Common myeloid progenitor, CD34-positive (primary cell): ENCODE measurements around the gene SATB1.
A peak's percentile ranks its signal among the peaks of the same experiment; 100 is the strongest.

Experiments
- CTCF ChIA-PET: fragments of 350-600 bp; sonication (Branson Sonifier 250); formaldehyde crosslinking; loops from one replicate; lab custom pipeline; 2021; ENCODE audit warnings: antibody characterized with exemption; lab: Charles Lee
- POLR2A ChIA-PET: fragments of 350-600 bp; sonication (Branson Sonifier 250); formaldehyde crosslinking; loops from one replicate; lab custom pipeline; 2021; ENCODE audit warnings: antibody characterized with exemption; lab: Charles Lee
- DNase-seq, 3 donors: peaks; one replicate each; pipeline versions ENCODE4 v3.0.0 to v3.0.0-alpha.2; 2013
- H3K27ac ChIP-seq, 2 experiments: 1 replicate in 1 of 2; 2 replicates in 1 of 2; pipeline ENCODE4 v1.7.0; 2013; ENCODE audit warnings: inconsistent platforms in 2 of 2, low read length in 2 of 2, mild to moderate bottlenecking in 2 of 2, low read depth in 1 of 2, moderate library complexity in 1 of 2; ENCODE audit not compliant: severe bottlenecking in 2 of 2, insufficient read depth in 1 of 2, poor library complexity in 1 of 2
- H3K27me3 ChIP-seq, 5 experiments: replicated peaks in 2 of 5; 1 replicate in 3 of 5; 2 replicates in 2 of 5; pipeline versions ENCODE4 v1.6.1 to v1.7.0; 2013; ENCODE audit warnings: low read length in 4 of 5, mild to moderate bottlenecking in 2 of 5, moderate library complexity in 2 of 5, inconsistent platforms in 1 of 5; ENCODE audit not compliant: insufficient read depth in 5 of 5, control insufficient read depth in 4 of 5
- H3K36me3 ChIP-seq, 4 experiments: 1 replicate in 2 of 4; 2 replicates in 2 of 4; pipeline versions ENCODE4 v1.6.1 to v1.7.0; 2013; ENCODE audit warnings: low read length in 3 of 4, control low read depth in 1 of 4, mild to moderate bottlenecking in 1 of 4; ENCODE audit not compliant: control insufficient read depth in 4 of 4, insufficient read depth in 4 of 4
- H3K4me1 ChIP-seq, 4 experiments: 1 replicate in 3 of 4; 2 replicates in 1 of 4; pipeline versions ENCODE4 v1.6.1 to v1.7.1; 2013; ENCODE audit warnings: low read length in 3 of 4, mild to moderate bottlenecking in 3 of 4, control low read depth in 1 of 4, inconsistent platforms in 1 of 4, moderate library complexity in 1 of 4; ENCODE audit not compliant: control insufficient read depth in 4 of 4, insufficient read depth in 4 of 4; ENCODE audit errors: control extremely low read depth in 1 of 4
- H3K4me3 ChIP-seq, 7 experiments: 1 replicate in 4 of 7; 2 replicates in 3 of 7; pipeline versions ENCODE4 v1.5.1 to v1.7.0; 2013; ENCODE audit warnings: mild to moderate bottlenecking in 7 of 7, low read length in 6 of 7, moderate library complexity in 6 of 7, inconsistent platforms in 2 of 7, low read depth in 2 of 7, control low read depth in 1 of 7; ENCODE audit not compliant: insufficient read depth in 4 of 7, control insufficient read depth in 1 of 7; ENCODE audit errors: extremely low read depth in 1 of 7
- H3K9me3 ChIP-seq, 5 experiments: 1 replicate in 4 of 5; 2 replicates in 1 of 5; pipeline versions ENCODE4 v1.6.1 to v1.7.1; 2013; ENCODE audit warnings: low read length in 4 of 5, mild to moderate bottlenecking in 2 of 5, inconsistent platforms in 1 of 5, low read depth in 1 of 5, moderate library complexity in 1 of 5; ENCODE audit not compliant: control insufficient read depth in 4 of 5, insufficient read depth in 2 of 5; ENCODE audit errors: control extremely low read depth in 1 of 5
- WGBS: methylation state at CpG from one replicate; pipeline ENCODE4 v1.1.5; 2013; ENCODE audit not compliant: insufficient coverage; 5-methylcytosine and 5-hydroxymethylcytosine counted together

Gene SATB1

DNA sequence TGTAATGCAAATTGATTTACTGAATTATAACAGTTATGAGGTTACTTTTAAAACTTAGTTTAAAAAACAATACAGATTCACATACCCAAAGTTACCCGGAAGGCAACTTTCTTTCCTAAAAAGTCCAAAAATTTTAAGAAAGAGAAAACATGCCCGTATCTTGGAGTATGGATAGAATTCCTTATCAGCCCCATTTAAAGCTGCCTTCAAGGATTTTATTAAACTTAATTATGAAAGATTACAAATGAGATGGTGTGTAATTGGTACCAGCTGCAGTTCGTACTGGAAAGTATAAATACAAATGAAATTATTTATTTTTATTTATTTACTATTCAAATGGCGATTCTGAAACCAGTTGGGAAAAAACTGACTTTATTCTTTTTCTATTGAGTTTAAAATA is 39.4 kb downstream of the SATB1 start:
- no peak for DNase-seq
- POLR2A ChIA-PET, result no interaction called here
- CTCF ChIA-PET, result interaction anchor here (0.9 to 2.1 kb wide), 6 partner anchors 8 to 479 kb away, joined by 3 to 6 read pairs (median 3); no protein-coding TSS in a partner anchor
- WGBS, result no CpG with 5 or more reads among the region's 4 CpGs
- peaks cover 0 to 24% (median 5%) of the 10 kb centered on the region in 4 experiments for H3K4me1 ChIP-seq
- H3K4me3 ChIP-seq, result no peak overlapping the region
- no peaks in the 10 kb centered on the region for H3K9me3 ChIP-seq
- peaks cover 6 to 31% (median 19%) of the 10 kb centered on the region in 4 experiments for H3K36me3 ChIP-seq
- no peak overlapping the region for H3K27ac ChIP-seq
- H3K27me3 ChIP-seq, result no peaks in the 10 kb centered on the region

DNA sequence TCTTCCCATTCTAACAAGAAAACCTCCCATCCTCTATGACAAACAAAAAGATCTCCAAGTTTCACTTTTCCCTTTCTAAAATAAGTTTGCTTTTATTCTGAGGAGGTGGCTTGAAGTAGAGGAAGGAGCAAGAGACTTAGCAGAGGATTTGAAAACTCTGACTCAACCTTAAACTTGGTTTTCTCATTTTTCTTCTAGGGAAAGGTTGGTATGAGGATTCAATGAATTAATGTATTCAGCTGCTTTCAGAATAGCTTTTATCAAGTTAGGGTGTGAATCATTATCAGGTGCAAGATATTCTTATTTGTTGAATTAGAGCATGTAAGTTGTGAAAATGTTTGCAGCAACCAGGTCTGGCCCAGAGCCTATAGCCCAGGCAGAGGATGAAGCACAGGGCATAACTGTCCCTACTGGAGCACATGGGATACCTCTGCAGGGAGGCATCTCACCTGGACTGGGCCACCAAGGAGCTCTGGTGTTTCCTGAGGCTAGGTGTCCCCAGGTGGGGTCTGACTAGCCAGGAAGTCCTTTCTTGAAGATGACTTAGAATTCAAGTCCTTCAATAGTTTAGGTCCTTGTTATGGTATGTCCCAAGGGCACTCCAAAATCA is 42.3 kb downstream of the SATB1 start:
- Histone ChIP-seq H3K27ac (no peak overlapping the region), H3K27me3 (no peaks in the 10 kb centered on the region), H3K9me3 (no peaks in the 10 kb centered on the region), H3K36me3 (peaks cover 12 to 42% (median 27%) of the 10 kb centered on the region in 4 experiments), H3K4me1 (peaks cover 0 to 6% (median 3%) of the 10 kb centered on the region in 4 experiments), H3K4me3 (no peak overlapping the region)
- ChIA-PET CTCF (interaction anchor here (0.8 to 1.2 kb wide), 2 partner anchors 10 to 17 kb away, joined by 3 to 4 read pairs; no protein-coding TSS in a partner anchor), POLR2A (no interaction called here)
- peak in 1 of 3 donors; percentile 7 for DNase-seq

GRCh38 chr3:18379647-18380046 is 45.5 kb downstream of the SATB1 start:
- Histone ChIP-seq H3K27ac (no peak overlapping the region), H3K27me3 (no peaks in the 10 kb centered on the region), H3K9me3 (no peaks in the 10 kb centered on the region), H3K4me3 (no peak overlapping the region), H3K4me1 (peaks cover 0 to 4% (median 2%) of the 10 kb centered on the region in 4 experiments), H3K36me3 (peaks cover 19 to 52% (median 30%) of the 10 kb centered on the region in 4 experiments)
- DNase-seq, result no peak
- no CpG with 5 or more reads among the region's 2 CpGs for WGBS
- POLR2A ChIA-PET, result no interaction called here
- CTCF ChIA-PET, result no interaction called here

DNA sequence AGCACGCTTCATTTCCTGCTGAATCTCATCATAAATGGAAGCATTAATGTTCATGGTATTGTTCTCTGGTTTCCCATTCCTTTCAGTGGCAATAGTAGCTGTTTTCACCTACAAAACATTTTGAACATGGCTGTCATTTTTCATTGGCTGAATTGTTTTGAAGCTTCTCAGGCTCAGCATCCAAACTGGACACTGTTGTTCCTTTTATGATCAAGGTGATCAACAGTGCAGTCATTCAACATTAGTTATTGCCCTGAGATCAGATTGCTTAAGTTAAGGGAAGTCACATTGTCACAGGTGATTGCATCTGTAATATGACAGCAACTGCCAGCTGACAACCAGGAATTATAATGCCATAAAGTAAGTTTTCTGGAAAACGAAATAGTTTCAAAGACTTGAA is 46.9 kb downstream of the SATB1 start:
- POLR2A ChIA-PET, result no interaction called here

GRCh38 chr3:18376682-18377081 is 48.5 kb downstream of the SATB1 start:
- H3K36me3 ChIP-seq, result peaks cover 20 to 59% (median 36%) of the 10 kb centered on the region in 4 experiments
- CTCF ChIA-PET, result interaction anchor here (1.5 to 2.0 kb wide), 2 partner anchors 8 to 13 kb away, joined by 3 to 5 read pairs; no protein-coding TSS in a partner anchor

More for the DNA sequence above, 46.9 kb downstream of the SATB1 start:
- H3K36me3 ChIP-seq, result peaks cover 20 to 60% (median 37%) of the 10 kb centered on the region in 4 experiments
- H3K27ac ChIP-seq, result no peak overlapping the region
- 94% methylated on average over 2 of the region's 2 CpGs for WGBS
- no peaks in the 10 kb centered on the region for H3K27me3 ChIP-seq
- no peak overlapping the region for H3K4me3 ChIP-seq
- no peak for DNase-seq
- H3K9me3 ChIP-seq, result no peaks in the 10 kb centered on the region
- CTCF ChIA-PET, result interaction anchor here (1.5 kb wide), 1 partner anchor 9 kb away, joined by 3 read pairs; no protein-coding TSS in a partner anchor
- peaks cover 0 to 3% (median under 1%) of the 10 kb centered on the region in 4 experiments for H3K4me1 ChIP-seq

GRCh38 chr3:18372786-18373405 is 52.2 kb downstream of the SATB1 start:
- DNase-seq, result no peak
- H3K4me3 ChIP-seq, result no peak overlapping the region
- peaks cover 6 to 32% (median 17%) of the 10 kb centered on the region in 4 experiments for H3K4me1 ChIP-seq
- H3K36me3 ChIP-seq, result peaks cover 11 to 51% (median 30%) of the 10 kb centered on the region in 4 experiments
- ChIA-PET POLR2A (no interaction called here), CTCF (interaction anchor here (1.2 kb wide), 1 partner anchor 10 kb away, joined by 3 read pairs; no protein-coding TSS in a partner anchor)
- no peaks in the 10 kb centered on the region for H3K9me3 ChIP-seq
- 97% methylated on average over 3 of the region's 4 CpGs for WGBS
- H3K27me3 ChIP-seq, result no peaks in the 10 kb centered on the region
- H3K27ac ChIP-seq, result no peak overlapping the region

More at GRCh38 chr3:18376682-18377081, 48.5 kb downstream of the SATB1 start:
- DNase-seq, result no peak
- POLR2A ChIA-PET, result no interaction called here
- H3K27ac ChIP-seq, result no peak overlapping the region
- no peak overlapping the region for H3K4me3 ChIP-seq
- no peaks in the 10 kb centered on the region for H3K27me3 ChIP-seq
- H3K9me3 ChIP-seq, result no peaks in the 10 kb centered on the region
- 100% methylated on average over 2 of the region's 3 CpGs for WGBS
- H3K4me1 ChIP-seq, result peaks cover 0 to 2% (median 0%) of the 10 kb centered on the region in 4 experiments

DNA sequence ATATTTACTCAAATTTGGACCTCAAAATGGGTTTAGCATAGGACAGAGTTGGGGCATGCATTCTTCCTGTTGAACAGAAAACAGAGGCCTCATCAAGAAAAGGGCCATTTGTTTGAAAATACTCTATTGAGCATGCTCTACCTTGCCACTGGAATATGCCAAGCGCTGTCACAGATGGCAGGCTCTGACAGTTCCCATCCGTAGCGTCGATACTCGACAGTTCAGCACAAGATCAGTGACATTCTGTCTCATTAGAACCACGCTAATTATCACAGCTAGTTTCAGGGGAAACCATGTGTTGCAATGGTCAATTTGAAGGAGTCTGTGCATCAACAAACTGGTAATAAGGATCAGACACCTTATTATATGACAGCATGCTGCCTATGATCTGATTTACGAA is 54.5 kb downstream of the SATB1 start:
- Histone ChIP-seq H3K4me3 (no peak overlapping the region), H3K27me3 (no peaks in the 10 kb centered on the region), H3K4me1 (peaks cover 6 to 32% (median 17%) of the 10 kb centered on the region in 4 experiments), H3K9me3 (no peaks in the 10 kb centered on the region), H3K27ac (no peak overlapping the region), H3K36me3 (peaks cover 12 to 59% (median 32%) of the 10 kb centered on the region in 4 experiments)
- ChIA-PET CTCF (no interaction called here), POLR2A (no interaction called here)
- WGBS, result 98% methylated on average over 7 of the region's 7 CpGs
- DNase-seq, result peak in 1 of 3 donors; percentile 10
